ENCODE results near the gene FRY.
"Not testable (repeated sequence)": the region's sequence is repeated elsewhere in the genome, so short reads cannot be mapped to it uniquely, and the experiment has no call there.

FRY gene

DNA sequence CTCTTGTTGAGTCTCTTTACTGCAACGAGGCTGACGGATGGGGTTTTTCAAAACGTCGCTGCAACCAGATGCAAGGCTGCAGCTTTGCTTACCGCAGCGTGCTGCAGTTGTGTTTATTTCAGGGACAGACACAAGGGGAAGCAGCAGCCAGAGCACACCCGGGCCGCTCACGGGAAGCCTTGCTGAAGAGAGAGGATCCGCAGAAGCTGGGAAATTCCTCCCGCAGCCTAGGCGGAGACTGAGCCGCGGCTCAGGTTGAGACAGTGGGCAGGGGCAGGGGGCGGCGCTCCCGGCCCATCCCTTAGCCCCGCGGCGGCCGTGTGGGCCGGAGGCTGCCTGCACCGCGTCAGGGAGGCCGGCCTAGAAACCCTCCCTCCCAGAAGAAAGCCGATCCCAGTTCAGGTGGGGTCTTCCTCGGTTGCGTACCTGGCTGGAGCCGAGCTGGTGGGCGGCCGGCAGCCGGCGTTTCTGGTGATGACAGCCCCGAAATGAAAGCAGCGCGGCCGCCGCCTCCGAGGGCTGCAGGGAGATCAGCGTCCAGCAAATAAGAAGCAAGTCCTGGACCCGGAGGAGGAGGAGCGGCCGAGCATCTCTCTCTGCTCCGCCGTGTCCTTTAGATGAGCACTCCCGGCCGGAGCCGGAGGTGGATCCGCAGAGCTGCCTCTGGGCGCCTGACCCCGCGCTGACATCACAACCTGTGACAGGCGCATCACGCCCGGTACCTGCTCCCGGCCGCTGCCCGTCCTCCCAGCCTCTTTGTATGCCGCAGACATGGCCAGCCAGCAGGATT is at the start of gene FRY:
TSS of gene FRY (plus strand) at position 750 of the 790 bp plus-strand sequence. CDS start at position 772, 22 bp downstream.
- peak within 1 kb of the TSS; percentile 22 for H3K27ac Mint-ChIP-seq

DNA sequence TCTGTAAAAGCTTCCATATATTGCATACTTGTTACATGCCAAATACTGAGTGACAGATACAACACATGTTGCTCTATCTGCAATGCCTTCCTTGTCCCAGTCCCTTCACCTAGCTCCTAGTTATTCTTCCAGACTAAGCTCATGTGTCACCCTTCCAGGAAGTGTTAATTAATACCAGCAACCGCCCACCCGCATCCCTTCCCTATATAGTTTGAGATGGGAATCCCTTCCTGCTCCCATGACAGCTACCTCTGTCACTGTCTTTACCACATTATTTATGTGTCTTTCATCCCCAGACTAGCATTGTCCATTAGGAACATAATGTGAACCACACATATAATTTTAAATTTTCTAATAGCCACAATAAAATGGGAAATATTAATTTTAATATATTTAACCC is 49.5 kb upstream of the FRY start:
- H3K27ac Mint-ChIP-seq, result no peak overlapping the region
- no peaks in the 10 kb centered on the region for H3K9me3 Mint-ChIP-seq
- DNase-seq, result no peak
- no peaks in the 10 kb centered on the region for H3K27me3 Mint-ChIP-seq
- no peak for ATAC-seq
- H3K4me3 Mint-ChIP-seq, result no peak overlapping the region
- H3K4me1 Mint-ChIP-seq, result no peaks in the 10 kb centered on the region
- no peaks in the 10 kb centered on the region for H3K36me3 Mint-ChIP-seq (ENCODE audit: low read depth)

More for the DNA sequence above, at the start of gene FRY:
- H3K9me3 Mint-ChIP-seq, result no peaks in the 10 kb centered on the region
- peaks cover 18% of the 10 kb centered on the region for H3K4me1 Mint-ChIP-seq
- ATAC-seq (peak; percentile 77), DNase-seq (peak; percentile 53)
- H3K27me3 Mint-ChIP-seq, result peaks cover 25% of the 10 kb centered on the region
- peak within 1 kb of the TSS; percentile 85 for H3K4me3 Mint-ChIP-seq
- no peaks in the 10 kb centered on the region for H3K36me3 Mint-ChIP-seq (ENCODE audit: low read depth)

- no peaks in the 10 kb centered on the region for H3K4me1 Mint-ChIP-seq
- no peak overlapping the region for H3K27ac Mint-ChIP-seq
- ATAC-seq (no peak), DNase-seq (no peak)
- H3K9me3 Mint-ChIP-seq, result no peaks in the 10 kb centered on the region
- no peak overlapping the region for H3K4me3 Mint-ChIP-seq
- no peaks in the 10 kb centered on the region for H3K27me3 Mint-ChIP-seq
- H3K36me3 Mint-ChIP-seq (ENCODE audit: low read depth), result no peaks in the 10 kb centered on the region
Measured at GRCh38 chr13:31982540-31982939, 49.0 kb upstream of the FRY start.

GRCh38 chr13:31983696-31984095 is 47.9 kb upstream of the FRY start:
- H3K36me3 Mint-ChIP-seq (ENCODE audit: low read depth); DNase-seq; H3K27me3 Mint-ChIP-seq; H3K4me1 Mint-ChIP-seq; ATAC-seq; H3K9me3 Mint-ChIP-seq; H3K27ac Mint-ChIP-seq; H3K4me3 Mint-ChIP-seq: not testable (repeated sequence)

- H3K9me3 Mint-ChIP-seq; H3K27me3 Mint-ChIP-seq; H3K4me1 Mint-ChIP-seq; H3K27ac Mint-ChIP-seq; ATAC-seq; H3K36me3 Mint-ChIP-seq (ENCODE audit: low read depth); H3K4me3 Mint-ChIP-seq; DNase-seq: not testable (repeated sequence)
Measured at GRCh38 chr13:31984388-31984787, 47.2 kb upstream of the FRY start.

- H3K27ac Mint-ChIP-seq, result no peak overlapping the region
- no peaks in the 10 kb centered on the region for H3K4me1 Mint-ChIP-seq
- ATAC-seq (no peak), DNase-seq (no peak)
- H3K4me3 Mint-ChIP-seq, result no peak overlapping the region
- no peaks in the 10 kb centered on the region for H3K9me3 Mint-ChIP-seq
- H3K36me3 Mint-ChIP-seq (ENCODE audit: low read depth), result no peaks in the 10 kb centered on the region
- no peaks in the 10 kb centered on the region for H3K27me3 Mint-ChIP-seq
Measured at GRCh38 chr13:31986676-31987470, 44.7 kb upstream of the FRY start.

DNA sequence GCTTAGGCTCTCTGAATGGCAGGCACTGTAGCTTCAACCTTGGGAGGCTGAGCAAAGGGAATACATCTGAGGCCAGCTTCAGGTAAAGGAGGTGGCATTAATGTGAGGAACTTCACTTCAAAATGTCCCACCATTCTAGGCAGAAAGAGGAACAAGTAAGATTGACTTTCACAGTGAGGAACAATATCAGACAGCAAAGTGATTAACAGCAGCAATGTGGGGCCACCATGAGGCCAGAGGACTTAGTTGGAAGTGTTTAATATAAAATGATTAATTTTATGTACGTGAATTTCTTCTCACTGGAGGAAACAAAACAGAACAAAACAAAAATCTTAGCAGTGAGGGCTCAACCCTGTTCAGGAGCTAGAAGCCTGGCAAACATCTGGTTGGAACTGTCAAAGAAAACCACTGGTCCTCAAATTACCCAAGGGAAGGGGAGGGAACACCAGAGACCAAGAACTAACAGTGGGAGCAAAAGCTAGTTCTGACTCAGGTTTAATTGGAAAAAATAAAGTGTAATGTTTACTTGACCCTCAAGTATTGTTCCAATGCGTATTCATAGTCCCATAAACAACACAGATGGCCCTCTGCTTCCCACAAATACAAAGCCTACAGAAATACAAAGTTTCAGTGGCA is 43.9 kb upstream of the FRY start:
- DNase-seq (no peak), ATAC-seq (no peak)
- Mint-ChIP-seq H3K9me3 (no peaks in the 10 kb centered on the region), H3K4me3 (no peak overlapping the region), H3K4me1 (no peaks in the 10 kb centered on the region), H3K27ac (no peak overlapping the region), H3K36me3 (ENCODE audit: low read depth) (no peaks in the 10 kb centered on the region), H3K27me3 (no peaks in the 10 kb centered on the region)

- H3K27ac Mint-ChIP-seq; H3K27me3 Mint-ChIP-seq; H3K36me3 Mint-ChIP-seq (ENCODE audit: low read depth); ATAC-seq; DNase-seq; H3K9me3 Mint-ChIP-seq; H3K4me3 Mint-ChIP-seq; H3K4me1 Mint-ChIP-seq: not testable (repeated sequence)
Measured at GRCh38 chr13:31994367-31994766, 37.2 kb upstream of the FRY start.

DNA sequence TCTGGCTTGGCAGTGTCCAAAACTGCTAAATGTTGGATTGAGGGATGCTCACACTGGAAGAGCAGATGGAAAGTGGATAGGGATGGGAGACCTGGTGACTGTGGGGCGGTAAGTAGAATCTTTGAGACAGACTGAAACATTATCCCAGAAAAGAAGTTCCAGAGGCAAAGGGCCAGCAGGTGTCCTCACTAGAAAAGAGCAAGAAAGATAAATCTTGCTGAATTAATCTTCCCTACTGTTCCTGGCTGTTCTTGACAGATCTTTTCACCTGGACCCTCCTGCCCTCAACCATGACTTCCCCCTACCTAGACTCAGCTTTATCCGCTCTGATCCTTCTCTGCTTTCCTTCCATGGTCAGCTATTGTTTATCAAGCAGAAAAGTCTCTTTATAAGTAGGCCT is 35.0 kb upstream of the FRY start:
- Mint-ChIP-seq H3K4me3 (no peak overlapping the region), H3K36me3 (ENCODE audit: low read depth) (no peaks in the 10 kb centered on the region), H3K27me3 (peaks cover 2% of the 10 kb centered on the region), H3K27ac (no peak overlapping the region), H3K9me3 (no peaks in the 10 kb centered on the region), H3K4me1 (no peaks in the 10 kb centered on the region)
- ATAC-seq (no peak), DNase-seq (no peak)

- no peak for ATAC-seq
- Mint-ChIP-seq H3K9me3 (no peaks in the 10 kb centered on the region), H3K27me3 (peaks cover 2% of the 10 kb centered on the region), H3K4me3 (no peak overlapping the region), H3K36me3 (ENCODE audit: low read depth) (no peaks in the 10 kb centered on the region), H3K4me1 (no peaks in the 10 kb centered on the region), H3K27ac (no peak overlapping the region)
- no peak for DNase-seq
Measured at GRCh38 chr13:31997641-31998040, 33.9 kb upstream of the FRY start.

GRCh38 chr13:31998131-31998530 is 33.4 kb upstream of the FRY start:
- Mint-ChIP-seq H3K9me3 (no peaks in the 10 kb centered on the region), H3K4me3 (no peak overlapping the region), H3K4me1 (no peaks in the 10 kb centered on the region), H3K27ac (no peak overlapping the region), H3K27me3 (peaks cover 2% of the 10 kb centered on the region), H3K36me3 (ENCODE audit: low read depth) (no peaks in the 10 kb centered on the region)
- DNase-seq (no peak), ATAC-seq (no peak)

DNA sequence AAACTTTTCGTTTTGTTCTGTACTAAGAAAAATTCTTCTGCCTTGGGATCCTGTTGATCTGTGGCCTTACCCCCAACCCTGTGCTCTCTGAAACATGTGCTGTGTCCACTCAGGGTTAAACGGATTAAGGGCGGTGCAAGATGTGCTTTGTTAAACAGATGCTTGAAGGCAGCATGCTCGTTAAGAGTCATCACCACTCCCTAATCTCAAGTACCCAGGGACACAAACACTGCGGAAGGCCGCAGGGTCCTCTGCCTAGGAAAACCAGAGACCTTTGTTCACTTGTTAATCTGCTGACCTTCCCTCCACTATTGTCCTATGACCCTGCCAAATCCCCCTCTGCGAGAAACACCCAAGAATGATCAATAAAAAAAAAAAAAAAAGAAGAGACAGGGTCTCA is 30.8 kb upstream of the FRY start:
- ATAC-seq; DNase-seq; H3K27me3 Mint-ChIP-seq; H3K27ac Mint-ChIP-seq; H3K4me3 Mint-ChIP-seq; H3K4me1 Mint-ChIP-seq; H3K9me3 Mint-ChIP-seq; H3K36me3 Mint-ChIP-seq (ENCODE audit: low read depth): not testable (repeated sequence)

- no peak for DNase-seq
- no peaks in the 10 kb centered on the region for H3K9me3 Mint-ChIP-seq
- H3K27me3 Mint-ChIP-seq, result no peaks in the 10 kb centered on the region
- H3K36me3 Mint-ChIP-seq (ENCODE audit: low read depth), result no peaks in the 10 kb centered on the region
- no peak overlapping the region for H3K4me3 Mint-ChIP-seq
- H3K27ac Mint-ChIP-seq, result no peak overlapping the region
- no peaks in the 10 kb centered on the region for H3K4me1 Mint-ChIP-seq
- ATAC-seq, result no peak
Measured at GRCh38 chr13:32001154-32001768, 30.3 kb upstream of the FRY start.

- ATAC-seq, result no peak
- DNase-seq, result no peak
- H3K36me3 Mint-ChIP-seq (ENCODE audit: low read depth), result no peaks in the 10 kb centered on the region
- no peaks in the 10 kb centered on the region for H3K9me3 Mint-ChIP-seq
- no peaks in the 10 kb centered on the region for H3K27me3 Mint-ChIP-seq
- H3K27ac Mint-ChIP-seq, result no peak overlapping the region
- no peaks in the 10 kb centered on the region for H3K4me1 Mint-ChIP-seq
- H3K4me3 Mint-ChIP-seq, result no peak overlapping the region
Measured at GRCh38 chr13:32001769-32002168, 29.8 kb upstream of the FRY start.

All from activated naive CD8-positive, alpha-beta T cell treated with anti-CD3 and anti-CD28 coated beads, Interleukin-2, amount 50 U/mL, for 24 hours (primary cell).